Mucosa of rectum (tissue), 2 donors: Measurements from ENCODE around the gene MUSK.

Experiments used
- H3K27ac ChIP-seq, 2 donors: one replicate each; pipeline ENCODE4 v1.7.0; 2013; ENCODE audit warnings: inconsistent platforms in 2 of 2, low read depth in 2 of 2, low read length in 2 of 2
- H3K27me3 ChIP-seq, 2 donors: one replicate each; pipeline ENCODE4 v1.7.0; 2013; ENCODE audit warnings: low read length in 2 of 2; ENCODE audit not compliant: control insufficient read depth in 2 of 2, insufficient read depth in 2 of 2
- H3K36me3 ChIP-seq, 2 donors: one replicate each; pipeline ENCODE4 v1.7.0; 2013; ENCODE audit warnings: low read length in 2 of 2; ENCODE audit not compliant: control insufficient read depth in 2 of 2, insufficient read depth in 2 of 2
- H3K4me1 ChIP-seq, 2 donors: one replicate each; pipeline ENCODE4 v1.7.0; 2013; ENCODE audit warnings: low read length in 2 of 2, mild to moderate bottlenecking in 1 of 2; ENCODE audit not compliant: control insufficient read depth in 2 of 2, insufficient read depth in 2 of 2
- H3K4me3 ChIP-seq, 2 donors: one replicate each; pipeline ENCODE4 v1.7.0; 2013; ENCODE audit warnings: low read length in 2 of 2
- H3K9ac ChIP-seq, 2 donors: one replicate each; pipeline ENCODE4 v1.7.0; 2013; ENCODE audit warnings: low read length in 2 of 2, low read depth in 1 of 2, mild to moderate bottlenecking in 1 of 2
- H3K9me3 ChIP-seq, 2 donors: one replicate each; pipeline ENCODE4 v1.7.0; 2013; ENCODE audit warnings: low read length in 2 of 2; ENCODE audit not compliant: control insufficient read depth in 2 of 2
- donor health status: healthy.
- donor health status: Normal muscosa, but diverticular disease.

Gene MUSK

GRCh38 chr9:110844121-110844520, 175.5 kb downstream of the MUSK start:
- no peaks in the 10 kb centered on the region for H3K27me3 ChIP-seq

GRCh38 chr9:110846215-110846614, 177.6 kb downstream of the MUSK start:
- Histone ChIP-seq H3K4me1 (no peaks in the 10 kb centered on the region), H3K36me3 (no peaks in the 10 kb centered on the region), H3K4me3 (no peak overlapping the region), H3K9ac (no peak overlapping the region), H3K27me3 (no peaks in the 10 kb centered on the region), H3K9me3 (no peaks in the 10 kb centered on the region), H3K27ac (no peak overlapping the region)

More at GRCh38 chr9:110844121-110844520, 175.5 kb downstream of the MUSK start:
- Histone ChIP-seq H3K9me3 (no peaks in the 10 kb centered on the region), H3K36me3 (no peaks in the 10 kb centered on the region), H3K4me3 (no peak overlapping the region), H3K4me1 (no peaks in the 10 kb centered on the region), H3K9ac (no peak overlapping the region), H3K27ac (no peak overlapping the region)

GRCh38 chr9:110847671-110848070, 179.1 kb downstream of the MUSK start:
- Histone ChIP-seq H3K4me3 (no peak overlapping the region), H3K27ac (no peak overlapping the region), H3K9ac (no peak overlapping the region), H3K27me3 (no peaks in the 10 kb centered on the region), H3K9me3 (no peaks in the 10 kb centered on the region), H3K36me3 (no peaks in the 10 kb centered on the region), H3K4me1 (no peaks in the 10 kb centered on the region)

GRCh38 chr9:110850401-110851135, 182.0 kb downstream of the MUSK start:
- no peak overlapping the region for H3K27ac ChIP-seq
- H3K4me3 ChIP-seq = no peak overlapping the region
- no peaks in the 10 kb centered on the region for H3K4me1 ChIP-seq
- H3K27me3 ChIP-seq = no peaks in the 10 kb centered on the region
- no peak overlapping the region for H3K9ac ChIP-seq
- H3K36me3 ChIP-seq = no peaks in the 10 kb centered on the region
- H3K9me3 ChIP-seq = peaks cover 3% of the 10 kb centered on the region in 2 donors
